IMR-90 (cell line): ENCODE results near the gene ADCYAP1. TPM values are rescaled to one million over a fixed set of nuclear protein-coding genes. Genes with fewer than 3 reads are reported as not detected.

Experiments
- ATAC-seq: fragments of 200-7000 bp; cut with Tn5 transposase; 2 replicates; pipeline ENCODE4 v1.9.1; 2020; ENCODE audit warnings: low read depth, mild to moderate bottlenecking, moderate library complexity
- BruUV-seq: library from RNA; stranded (reverse); fragments of 400-500 nt; replicated peaks from 2 replicates; lab custom pipeline; 2021; lab: Mats Ljungman, UMichigan
- CTCF ChIA-PET: fragments of 300-600 bp; formaldehyde crosslinking; extraction: SDS; loops from one replicate; lab custom pipeline; 2021; ENCODE audit warnings: antibody characterized with exemption; lab: Yijun Ruan, JAX
- POLR2A ChIA-PET: fragments of 300-600 bp; sonication (Branson Sonifier 250); formaldehyde crosslinking; loops from one replicate; lab custom pipeline; 2022; ENCODE audit warnings: antibody characterized with exemption; ENCODE audit not compliant: unreplicated experiment; lab: Charles Lee
- DNase-seq: peaks from one replicate; pipeline ENCODE4 v3.0.0; 2013
- H2AFZ ChIP-seq: replicated peaks from 2 replicates; pipeline ENCODE3; 2013; ENCODE audit warnings: low read length, mild to moderate bottlenecking; ENCODE audit not compliant: poor library complexity
- H2AK5ac ChIP-seq: 2 replicates; pipeline ENCODE4 v1.6.1; 2013; ENCODE audit warnings: low read depth, low read length, inconsistent platforms
- H2AK9ac ChIP-seq: replicated peaks from 2 replicates; pipeline ENCODE3; 2013; ENCODE audit warnings: mild to moderate bottlenecking, low read depth, low read length, moderate library complexity; ENCODE audit not compliant: poor library complexity
- H2BK120ac ChIP-seq: 2 replicates; pipeline ENCODE4 v1.6.1; 2013; ENCODE audit warnings: low read depth, low read length, inconsistent platforms
- H2BK15ac ChIP-seq: 3 replicates; pipeline ENCODE4 v1.6.1; 2013; ENCODE audit warnings: low read depth, low read length, inconsistent platforms
- H2BK20ac ChIP-seq: 2 replicates; pipeline ENCODE4 v1.6.1; 2013; ENCODE audit warnings: low read depth, mild to moderate bottlenecking, inconsistent platforms, low read length, moderate library complexity
- H2BK5ac ChIP-seq: 2 replicates; pipeline ENCODE4 v1.6.1; 2013; ENCODE audit warnings: mild to moderate bottlenecking, low read depth, low read length, inconsistent platforms; ENCODE audit not compliant: poor library complexity, severe bottlenecking
- H3K14ac ChIP-seq: replicated peaks from 2 replicates; pipeline ENCODE4 v1.6.1; 2013; ENCODE audit warnings: low read depth, low read length, inconsistent platforms
- H3K18ac ChIP-seq: 2 replicates; pipeline ENCODE4 v1.6.1; 2013; ENCODE audit warnings: low read depth, low read length, control low read depth
- H3K23ac ChIP-seq: 2 replicates; pipeline ENCODE4 v1.6.1; 2013; ENCODE audit warnings: low read depth, low read length, inconsistent platforms
- H3K27ac ChIP-seq: 2 replicates; pipeline ENCODE4 v1.5.1; 2013; ENCODE audit warnings: mild to moderate bottlenecking, control low read depth, low read length; ENCODE audit not compliant: insufficient read depth
- H3K27me3 ChIP-seq: 2 replicates; pipeline ENCODE4 v1.6.1; 2013; ENCODE audit warnings: low read length; ENCODE audit not compliant: control insufficient read depth, insufficient read depth
- H3K36me3 ChIP-seq: 2 replicates; pipeline ENCODE4 v1.6.1; 2013; ENCODE audit warnings: low read length, mixed read lengths; ENCODE audit not compliant: control insufficient read depth, insufficient read depth
- H3K4ac ChIP-seq: 2 replicates; pipeline ENCODE4 v1.6.1; 2013; ENCODE audit warnings: low read depth, low read length, inconsistent platforms
- H3K4me1 ChIP-seq: 2 replicates; pipeline ENCODE4 v1.6.1; 2013; ENCODE audit warnings: low read length, mixed read lengths; ENCODE audit not compliant: control insufficient read depth, insufficient read depth
- H3K4me2 ChIP-seq: 2 replicates; pipeline ENCODE4 v1.6.1; 2013; ENCODE audit warnings: low read depth, mild to moderate bottlenecking, control low read depth, low read length, moderate library complexity
- H3K4me3 ChIP-seq: 2 replicates; pipeline ENCODE4 v1.5.1; 2013; ENCODE audit warnings: low read depth, mild to moderate bottlenecking, control low read depth, low read length, moderate library complexity; ENCODE audit not compliant: insufficient read depth
- H3K56ac ChIP-seq: 2 replicates; pipeline ENCODE4 v1.6.1; 2013; ENCODE audit warnings: low read length, inconsistent platforms; ENCODE audit not compliant: insufficient read depth; ENCODE audit errors: extremely low read depth
- H3K79me1 ChIP-seq, 2 experiments: 2 replicates each; pipeline ENCODE4 v1.6.1; 2013; ENCODE audit warnings: low read length in 2 of 2, inconsistent platforms in 1 of 2, low read depth in 1 of 2
- H3K9ac ChIP-seq: 2 replicates; pipeline ENCODE4 v1.6.1; 2013; ENCODE audit warnings: low read depth, low read length, control low read depth
- H3K9me1 ChIP-seq: 2 replicates; pipeline ENCODE4 v1.6.1; 2013; ENCODE audit warnings: low read length, inconsistent platforms; ENCODE audit not compliant: insufficient read depth
- H3K9me3 ChIP-seq: 2 replicates; pipeline ENCODE4 v1.6.1; 2013; ENCODE audit warnings: low read length; ENCODE audit not compliant: control insufficient read depth, insufficient read depth
- H4K20me1 ChIP-seq: 2 replicates; pipeline ENCODE4 v1.6.1; 2013; ENCODE audit warnings: low read length, inconsistent platforms; ENCODE audit not compliant: insufficient read depth
- H4K5ac ChIP-seq: 2 replicates; pipeline ENCODE4 v1.6.1; 2013; ENCODE audit warnings: mild to moderate bottlenecking, low read depth, low read length, control low read depth
- H4K8ac ChIP-seq, 2 experiments: 2 replicates each; pipeline ENCODE4 v1.6.1; 2013; ENCODE audit warnings: low read depth in 2 of 2, low read length in 2 of 2, control low read depth in 1 of 2, inconsistent platforms in 1 of 2
- H4K91ac ChIP-seq: 2 replicates; pipeline ENCODE4 v1.6.1; 2013; ENCODE audit warnings: low read depth, low read length, inconsistent platforms; ENCODE audit not compliant: insufficient read depth
- BHLHE40 ChIP-seq: fragments of 150-350 bp; IDR thresholded peaks from 2 replicates; pipeline ENCODE4 v1.6.1; 2016; ENCODE audit warnings: mild to moderate bottlenecking, low read depth, low read length
- MAFK ChIP-seq: IDR thresholded peaks from 2 replicates; pipeline ENCODE4 v1.6.1; 2012; ENCODE audit warnings: low read depth, low read length, improper control_type of control experiment
- MAZ ChIP-seq: IDR thresholded peaks from 2 replicates; pipeline ENCODE4 v1.6.1; 2012; ENCODE audit warnings: low read depth, mild to moderate bottlenecking, low read length, improper control_type of control experiment, moderate library complexity, borderline replicate concordance
- NFE2L2 ChIP-seq: fragments of 150-350 bp; IDR thresholded peaks from 2 replicates; pipeline ENCODE4 v1.6.1; 2016; ENCODE audit warnings: low read depth, mild to moderate bottlenecking, low read length
- POLR2A ChIP-seq: IDR thresholded peaks from 2 replicates; pipeline ENCODE4 v1.6.1; 2012; ENCODE audit warnings: mild to moderate bottlenecking, low read depth, low read length
- RAD21 ChIP-seq: IDR thresholded peaks from 2 replicates; pipeline ENCODE4 v1.6.1; 2012; ENCODE audit warnings: low read length, improper control_type of control experiment
- RCOR1 ChIP-seq: IDR thresholded peaks from 2 replicates; pipeline ENCODE4 v1.6.1; 2012; ENCODE audit warnings: mild to moderate bottlenecking, low read length, improper control_type of control experiment; ENCODE audit not compliant: insufficient replicate concordance
- WGBS, 2 experiments: methylation state at CpG; one replicate each; pipeline versions ENCODE4 v1.1.5 to v1.1.7; 2013; ENCODE audit warnings: missing lambda C conversion rate in 2 of 2; ENCODE audit not compliant: insufficient read length in 1 of 2; ENCODE audit errors: extremely low coverage in 2 of 2; 5-methylcytosine and 5-hydroxymethylcytosine counted together
- dilution Hi-C: fragments of 300-500 bp; cut with HindIII; formaldehyde crosslinking; loops from one replicate; pipeline ENCODE4 v1.14.3; 2018; ENCODE audit warnings: low sequenced_read_pairs; ENCODE audit not compliant: unreplicated experiment
- in situ Hi-C: fragments of 300-500 bp; cut with MboI; formaldehyde crosslinking; loops from 3 replicates; pipeline ENCODE4 v1.14.3; 2019; ENCODE audit warnings: low sequenced_read_pairs, inconsistent platforms, mixed read lengths
- intact Hi-C: fragments of 100-400 bp; cut with micrococcal nuclease; formaldehyde crosslinking; loops from 2 replicates; pipeline ENCODE4 v1.10.0; 2022
- polyA plus RNA-seq, 3 experiments: library from polyadenylated mRNA; depleted of rRNA; stranded (reverse); fragments of >200 nt; gene quantifications; 2 replicates each; pipeline ENCODE4 v1.2.3, GENCODE V29; 2012; ENCODE audit warnings: low replicate concordance in 1 of 3
- total RNA-seq: library from RNA; depleted of rRNA; stranded (reverse); fragments of >200 nt; gene quantifications from 2 replicates; pipeline ENCODE4 v1.2.3, GENCODE V29; 2012
- TF ChIP-seq, protein P1 (sequence below): fragments of 150-350 bp; IDR thresholded peaks from 2 replicates; pipeline ENCODE4 v1.6.1; 2016; ENCODE audit warnings: low read depth, mild to moderate bottlenecking, low read length, moderate library complexity, borderline replicate concordance
- TF ChIP-seq, protein P2 (sequence below): fragments of 150-350 bp; IDR thresholded peaks from 2 replicates; pipeline ENCODE4 v1.6.1; 2017; ENCODE audit warnings: mild to moderate bottlenecking, antibody characterized with exemption, low read length, low read depth

The ADCYAP1 gene
- total and polyA plus RNA-seq, 2 of the 4 experiments (the other 2 are of a cell fraction) = not detected

DNA sequence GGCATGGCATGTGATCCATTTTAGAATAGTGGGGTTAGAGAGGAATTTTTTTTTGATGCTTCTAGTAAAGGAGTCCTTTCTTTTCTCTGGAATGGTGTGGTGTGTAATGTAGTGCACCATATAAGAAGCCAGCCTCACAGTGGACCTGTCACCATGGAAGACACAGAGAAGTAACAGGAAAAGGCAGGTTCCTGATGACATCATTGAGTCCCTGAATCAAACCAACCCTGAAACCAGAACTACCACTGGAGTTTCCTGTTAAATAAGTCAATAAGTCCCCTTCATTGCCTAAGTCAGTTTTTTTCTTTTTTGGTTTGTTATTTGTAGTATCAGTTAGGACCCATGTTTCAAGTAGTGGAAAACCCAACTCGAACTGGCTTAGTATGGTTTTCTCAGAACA lies 11.9 kb downstream of the ADCYAP1 start:
- Histone ChIP-seq H3K27ac (no peak overlapping the region), H3K23ac (no peak overlapping the region), H3K4me1 (no peaks in the 10 kb centered on the region), H3K9ac (no peak overlapping the region), H2BK5ac (no peak overlapping the region), H3K9me1 (no peaks in the 10 kb centered on the region), H3K4me3 (no peak overlapping the region), H3K18ac (no peak overlapping the region), H3K36me3 (no peaks in the 10 kb centered on the region), H2AFZ (no peak overlapping the region), H2BK15ac (no peak overlapping the region), H4K8ac (no peak overlapping the region), H3K79me1 (no peaks in the 10 kb centered on the region), H2BK120ac (no peak overlapping the region), H2BK20ac (no peak overlapping the region), H3K4me2 (no peak overlapping the region), H3K27me3 (peaks cover 1% of the 10 kb centered on the region; the same call in 1 of the 2 replicates), H4K5ac (no peak overlapping the region), H3K4ac (no peak overlapping the region), H3K56ac (no peak overlapping the region), H4K91ac (no peak overlapping the region), H2AK9ac (no peak overlapping the region), H4K20me1 (no peaks in the 10 kb centered on the region), H2AK5ac (no peak overlapping the region), H3K14ac (no peak overlapping the region), H3K9me3 (no peaks in the 10 kb centered on the region)
- BruUV-seq = no TSS peak
- dilution Hi-C loops = no loop called here
- in situ Hi-C loops = no loop called here
- DNase-seq (no peak), ATAC-seq (no peak)
- intact Hi-C loops = no loop called here
- ChIA-PET CTCF (no interaction called here), POLR2A (no interaction called here)
- no peak for TF ChIP-seq RAD21
- no peak for TF ChIP-seq MAFK
- no peak for TF ChIP-seq MAZ
- TF ChIP-seq, protein P1, sequence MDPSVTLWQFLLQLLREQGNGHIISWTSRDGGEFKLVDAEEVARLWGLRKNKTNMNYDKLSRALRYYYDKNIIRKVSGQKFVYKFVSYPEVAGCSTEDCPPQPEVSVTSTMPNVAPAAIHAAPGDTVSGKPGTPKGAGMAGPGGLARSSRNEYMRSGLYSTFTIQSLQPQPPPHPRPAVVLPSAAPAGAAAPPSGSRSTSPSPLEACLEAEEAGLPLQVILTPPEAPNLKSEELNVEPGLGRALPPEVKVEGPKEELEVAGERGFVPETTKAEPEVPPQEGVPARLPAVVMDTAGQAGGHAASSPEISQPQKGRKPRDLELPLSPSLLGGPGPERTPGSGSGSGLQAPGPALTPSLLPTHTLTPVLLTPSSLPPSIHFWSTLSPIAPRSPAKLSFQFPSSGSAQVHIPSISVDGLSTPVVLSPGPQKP = no peak
- TF ChIP-seq NFE2L2 = no peak
- no peak for TF ChIP-seq POLR2A
- TF ChIP-seq, protein P2, sequence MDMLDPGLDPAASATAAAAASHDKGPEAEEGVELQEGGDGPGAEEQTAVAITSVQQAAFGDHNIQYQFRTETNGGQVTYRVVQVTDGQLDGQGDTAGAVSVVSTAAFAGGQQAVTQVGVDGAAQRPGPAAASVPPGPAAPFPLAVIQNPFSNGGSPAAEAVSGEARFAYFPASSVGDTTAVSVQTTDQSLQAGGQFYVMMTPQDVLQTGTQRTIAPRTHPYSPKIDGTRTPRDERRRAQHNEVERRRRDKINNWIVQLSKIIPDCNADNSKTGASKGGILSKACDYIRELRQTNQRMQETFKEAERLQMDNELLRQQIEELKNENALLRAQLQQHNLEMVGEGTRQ = no peak
- no peak for TF ChIP-seq BHLHE40
- TF ChIP-seq RCOR1 = no peak
- no CpG with 5 or more reads among the region's 1 CpG for WGBS, 2 experiments
